Measurements from ENCODE around the gene CD300LF. TPM values are rescaled to one million over a fixed set of nuclear protein-coding genes. Genes with fewer than 3 reads are reported as not detected.

The CD300LF gene
- total RNA-seq, 4 donors from 2014 or later: not detected

- TF ChIP-seq CTCF (IDR thresholded peaks at IDR 0.05): no peak
- TF ChIP-seq POLR2A (IDR thresholded peaks at IDR 0.05): no peak
- Histone ChIP-seq H3K4me1 (peaks cover 4 to 10% of the 10 kb centered on the region in 2 donors), H3K27me3 (no peaks in the 10 kb centered on the region), H3K27ac (no peak overlapping the region), H3K4me3 (replicated peaks in 1 of 3) (no peak overlapping the region), H3K9me3 (no peaks in the 10 kb centered on the region), H3K36me3 (no peaks in the 10 kb centered on the region)
- intact Hi-C loops (cut with DNase I): no loop called here
- DNase-seq: no peak
- WGBS, 2 donors: 64 to 80% methylated on average over 1 to 2 of the region's 2 CpGs
These were observed 9.4 kb downstream of the CD300LF start for GRCh38 chr17:74703311-74703710.

- WGBS, 2 donors: 60 to 75% methylated on average over 9 of the region's 9 CpGs
- Histone ChIP-seq H3K27me3 (no peaks in the 10 kb centered on the region), H3K27ac (no peak overlapping the region), H3K9me3 (no peaks in the 10 kb centered on the region), H3K36me3 (no peaks in the 10 kb centered on the region), H3K4me3 (replicated peaks in 1 of 3) (no peak overlapping the region), H3K4me1 (peaks cover 4 to 10% of the 10 kb centered on the region in 2 donors)
- TF ChIP-seq POLR2A (IDR thresholded peaks at IDR 0.05): no peak
- no peak for TF ChIP-seq CTCF (IDR thresholded peaks at IDR 0.05)
- no peak for DNase-seq
- intact Hi-C loops (cut with DNase I): no loop called here
These were observed 10.4 kb downstream of the CD300LF start for GRCh38 chr17:74702116-74702871.

DNA sequence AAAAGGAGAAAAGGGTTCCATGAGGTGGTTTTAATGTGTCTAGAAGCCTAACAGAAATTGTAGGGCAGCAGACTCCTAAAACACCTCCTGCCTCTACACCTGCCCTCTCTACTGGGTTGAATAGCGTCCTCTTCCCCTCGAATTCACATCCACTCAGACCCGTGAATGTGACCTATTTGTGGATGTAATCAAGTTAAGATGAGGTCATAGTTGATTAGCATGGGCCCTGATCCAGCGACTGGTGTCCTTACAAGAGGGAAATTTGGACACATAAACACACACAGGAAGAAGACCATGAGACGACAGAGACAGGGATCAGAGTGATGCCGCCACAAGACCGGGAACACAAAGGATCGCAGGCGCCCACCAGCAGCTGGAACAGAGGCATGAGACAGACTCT lies 13.5 kb downstream of the CD300LF start:
- H3K27me3 ChIP-seq: no peaks in the 10 kb centered on the region
- H3K36me3 ChIP-seq: no peaks in the 10 kb centered on the region
- no peaks in the 10 kb centered on the region for H3K9me3 ChIP-seq
- no peak overlapping the region for H3K27ac ChIP-seq
- TF ChIP-seq POLR2A (IDR thresholded peaks at IDR 0.05) (no peak), CTCF (IDR thresholded peaks at IDR 0.05) (no peak)
- peaks cover 0 to 4% of the 10 kb centered on the region in 2 donors for H3K4me1 ChIP-seq
- no peak for DNase-seq
- WGBS, 2 donors: 80 to 90% methylated on average over 9 of the region's 9 CpGs
- intact Hi-C loops (cut with DNase I): no loop called here
- H3K4me3 ChIP-seq (replicated peaks in 1 of 3): no peak overlapping the region

- Histone ChIP-seq H3K4me1 (no peaks in the 10 kb centered on the region), H3K36me3 (no peaks in the 10 kb centered on the region), H3K4me3 (replicated peaks in 1 of 3) (no peak overlapping the region), H3K27ac (no peak overlapping the region), H3K9me3 (no peaks in the 10 kb centered on the region), H3K27me3 (no peaks in the 10 kb centered on the region)
- intact Hi-C loops (cut with DNase I): no loop called here
- 94 to 97% methylated on average over 6 to 7 of the region's 7 CpGs for WGBS, 2 donors
- DNase-seq: no peak
- TF ChIP-seq POLR2A (IDR thresholded peaks at IDR 0.05) (no peak), CTCF (IDR thresholded peaks at IDR 0.05) (no peak)
These were observed 14.7 kb downstream of the CD300LF start for GRCh38 chr17:74698069-74698468.

DNA sequence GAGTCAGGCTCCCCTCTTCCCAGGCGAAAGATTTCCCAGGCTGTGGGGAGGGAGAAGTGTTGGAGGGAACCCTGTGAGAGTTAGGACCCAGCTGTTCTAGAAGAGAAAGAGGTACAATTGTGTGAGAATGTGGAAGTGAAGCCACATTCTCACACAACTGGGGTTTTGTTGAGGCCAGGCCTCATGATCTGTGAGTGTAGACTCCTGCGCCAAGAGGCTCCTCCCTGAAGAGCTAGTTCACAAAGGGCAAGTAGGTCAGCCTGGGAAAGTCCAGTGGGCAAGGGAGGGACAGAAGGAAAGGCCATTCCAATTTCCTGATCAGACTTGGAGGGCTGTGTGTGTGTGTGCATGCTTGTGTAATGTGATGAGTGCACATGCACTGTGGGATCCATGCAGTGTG lies 15.2 kb downstream of the CD300LF start:
- no peak for TF ChIP-seq POLR2A (IDR thresholded peaks at IDR 0.05)
- no peak for TF ChIP-seq CTCF (IDR thresholded peaks at IDR 0.05)
- WGBS, 2 donors: 80 to 90% methylated on average over 2 of the region's 2 CpGs
- no peak for DNase-seq
- Histone ChIP-seq H3K4me1 (no peaks in the 10 kb centered on the region), H3K27me3 (no peaks in the 10 kb centered on the region), H3K36me3 (no peaks in the 10 kb centered on the region), H3K4me3 (replicated peaks in 1 of 3) (no peak overlapping the region), H3K27ac (no peak overlapping the region), H3K9me3 (no peaks in the 10 kb centered on the region)
- intact Hi-C loops (cut with DNase I): no loop called here

Data from thyroid gland (tissue), 4 donors.